ENCODE results near the gene CCT4. TPM values are rescaled to one million over a fixed set of nuclear protein-coding genes. Genes with fewer than 3 reads are reported as not detected.
"Not testable (repeated sequence)": the region's sequence is repeated elsewhere in the genome, so short reads cannot be mapped to it uniquely, and the experiment has no call there.

Gene CCT4
- total and polyA plus RNA-seq, 2 experiments from 2014 or later: 333 to 343 TPM

- H3K9me3 Mint-ChIP-seq: not testable (repeated sequence)
Measured at GRCh38 chr2:61879351-61879750, 9.1 kb downstream of the CCT4 start.

DNA sequence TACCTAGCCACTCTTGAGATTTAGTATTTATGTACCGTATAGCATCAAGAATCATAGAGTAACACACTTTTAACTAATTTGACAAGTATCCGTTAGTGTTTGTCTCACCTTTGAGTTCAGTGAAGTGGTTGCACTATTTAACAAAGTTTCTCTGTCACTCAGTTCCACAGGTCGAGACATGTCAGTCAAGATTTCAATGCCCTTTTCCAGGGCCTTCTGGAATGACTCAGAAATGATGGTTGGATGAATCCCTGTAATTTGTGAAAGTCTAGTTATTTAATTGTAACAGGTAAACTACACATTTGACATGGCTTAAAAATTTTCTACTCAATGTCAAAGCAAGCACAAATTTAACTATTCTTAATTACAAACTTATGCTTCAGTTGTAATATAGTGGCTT, 9.7 kb downstream of the CCT4 start:
- H3K4me1 Mint-ChIP-seq: no peaks in the 10 kb centered on the region
- Histone ChIP-seq H3K27me3 (ENCODE audit: insufficient read depth) (no peaks in the 10 kb centered on the region), H3K4me1 (ENCODE audit: insufficient read depth) (no peaks in the 10 kb centered on the region), H2AFZ (no peak overlapping the region), H3K4me3 (no peak overlapping the region), H3K27ac (ENCODE audit: low read depth) (no peak overlapping the region; the same call in 1 of the 2 replicates), H3K36me3 (ENCODE audit: insufficient read depth) (peaks cover 93% of the 10 kb centered on the region), H3F3A (replicated peaks; ENCODE audit: low read depth) (peaks cover 5% of the 10 kb centered on the region; the same call in 1 of the 2 replicates), H3K4me2 (no peak overlapping the region), H3K9me2 (ENCODE audit: insufficient read depth) (no peaks in the 10 kb centered on the region), H4K20me1 (replicated peaks; ENCODE audit: insufficient read depth) (peaks cover 34% of the 10 kb centered on the region), H3K79me2 (replicated peaks; ENCODE audit: insufficient read depth) (peaks cover 64% of the 10 kb centered on the region)
- DNase-seq (ENCODE audit: low spot score) (no peak), ATAC-seq (no peak)
- peaks cover 95% of the 10 kb centered on the region for H3K36me3 Mint-ChIP-seq (ENCODE audit: low read depth)
- H3K9me3 Mint-ChIP-seq: no peaks in the 10 kb centered on the region
- peaks cover 2% of the 10 kb centered on the region for H3K27me3 Mint-ChIP-seq (ENCODE audit: insufficient read depth, low read depth, poor library complexity)
- no peak overlapping the region for H3K27ac Mint-ChIP-seq
- H3K4me3 Mint-ChIP-seq: no peak overlapping the region
- TF ChIP-seq CTCF (conservative IDR thresholded peaks at IDR 0.05; ENCODE audit: low read depth in 2 of 2) (no peak), EZH2phosphoT487 (IDR thresholded peaks at IDR 0.05; ENCODE audit: unreplicated experiment) (no peak), EZH2 (IDR thresholded peaks at IDR 0.05; ENCODE audit: low read depth, unreplicated experiment) (no peak), CREB1 (CRISPR knock-in tag; IDR thresholded peaks at IDR 0.05; ENCODE audit: low read depth) (no peak), JUNB (IDR thresholded peaks at IDR 0.05; ENCODE audit: unreplicated experiment) (no peak), STAT1 (IDR thresholded peaks at IDR 0.05; ENCODE audit: unreplicated experiment) (no peak), ETS1 (IDR thresholded peaks at IDR 0.05) (no peak), POLR2AphosphoS5 (IDR thresholded peaks at IDR 0.05; ENCODE audit: low read depth) (no peak), NANOG (IDR thresholded peaks at IDR 0.05; ENCODE audit: borderline replicate concordance) (no peak), ZNF114 (CRISPR knock-in tag; IDR thresholded peaks at IDR 0.05) (no peak)
- TF ChIP-seq, protein P1, sequence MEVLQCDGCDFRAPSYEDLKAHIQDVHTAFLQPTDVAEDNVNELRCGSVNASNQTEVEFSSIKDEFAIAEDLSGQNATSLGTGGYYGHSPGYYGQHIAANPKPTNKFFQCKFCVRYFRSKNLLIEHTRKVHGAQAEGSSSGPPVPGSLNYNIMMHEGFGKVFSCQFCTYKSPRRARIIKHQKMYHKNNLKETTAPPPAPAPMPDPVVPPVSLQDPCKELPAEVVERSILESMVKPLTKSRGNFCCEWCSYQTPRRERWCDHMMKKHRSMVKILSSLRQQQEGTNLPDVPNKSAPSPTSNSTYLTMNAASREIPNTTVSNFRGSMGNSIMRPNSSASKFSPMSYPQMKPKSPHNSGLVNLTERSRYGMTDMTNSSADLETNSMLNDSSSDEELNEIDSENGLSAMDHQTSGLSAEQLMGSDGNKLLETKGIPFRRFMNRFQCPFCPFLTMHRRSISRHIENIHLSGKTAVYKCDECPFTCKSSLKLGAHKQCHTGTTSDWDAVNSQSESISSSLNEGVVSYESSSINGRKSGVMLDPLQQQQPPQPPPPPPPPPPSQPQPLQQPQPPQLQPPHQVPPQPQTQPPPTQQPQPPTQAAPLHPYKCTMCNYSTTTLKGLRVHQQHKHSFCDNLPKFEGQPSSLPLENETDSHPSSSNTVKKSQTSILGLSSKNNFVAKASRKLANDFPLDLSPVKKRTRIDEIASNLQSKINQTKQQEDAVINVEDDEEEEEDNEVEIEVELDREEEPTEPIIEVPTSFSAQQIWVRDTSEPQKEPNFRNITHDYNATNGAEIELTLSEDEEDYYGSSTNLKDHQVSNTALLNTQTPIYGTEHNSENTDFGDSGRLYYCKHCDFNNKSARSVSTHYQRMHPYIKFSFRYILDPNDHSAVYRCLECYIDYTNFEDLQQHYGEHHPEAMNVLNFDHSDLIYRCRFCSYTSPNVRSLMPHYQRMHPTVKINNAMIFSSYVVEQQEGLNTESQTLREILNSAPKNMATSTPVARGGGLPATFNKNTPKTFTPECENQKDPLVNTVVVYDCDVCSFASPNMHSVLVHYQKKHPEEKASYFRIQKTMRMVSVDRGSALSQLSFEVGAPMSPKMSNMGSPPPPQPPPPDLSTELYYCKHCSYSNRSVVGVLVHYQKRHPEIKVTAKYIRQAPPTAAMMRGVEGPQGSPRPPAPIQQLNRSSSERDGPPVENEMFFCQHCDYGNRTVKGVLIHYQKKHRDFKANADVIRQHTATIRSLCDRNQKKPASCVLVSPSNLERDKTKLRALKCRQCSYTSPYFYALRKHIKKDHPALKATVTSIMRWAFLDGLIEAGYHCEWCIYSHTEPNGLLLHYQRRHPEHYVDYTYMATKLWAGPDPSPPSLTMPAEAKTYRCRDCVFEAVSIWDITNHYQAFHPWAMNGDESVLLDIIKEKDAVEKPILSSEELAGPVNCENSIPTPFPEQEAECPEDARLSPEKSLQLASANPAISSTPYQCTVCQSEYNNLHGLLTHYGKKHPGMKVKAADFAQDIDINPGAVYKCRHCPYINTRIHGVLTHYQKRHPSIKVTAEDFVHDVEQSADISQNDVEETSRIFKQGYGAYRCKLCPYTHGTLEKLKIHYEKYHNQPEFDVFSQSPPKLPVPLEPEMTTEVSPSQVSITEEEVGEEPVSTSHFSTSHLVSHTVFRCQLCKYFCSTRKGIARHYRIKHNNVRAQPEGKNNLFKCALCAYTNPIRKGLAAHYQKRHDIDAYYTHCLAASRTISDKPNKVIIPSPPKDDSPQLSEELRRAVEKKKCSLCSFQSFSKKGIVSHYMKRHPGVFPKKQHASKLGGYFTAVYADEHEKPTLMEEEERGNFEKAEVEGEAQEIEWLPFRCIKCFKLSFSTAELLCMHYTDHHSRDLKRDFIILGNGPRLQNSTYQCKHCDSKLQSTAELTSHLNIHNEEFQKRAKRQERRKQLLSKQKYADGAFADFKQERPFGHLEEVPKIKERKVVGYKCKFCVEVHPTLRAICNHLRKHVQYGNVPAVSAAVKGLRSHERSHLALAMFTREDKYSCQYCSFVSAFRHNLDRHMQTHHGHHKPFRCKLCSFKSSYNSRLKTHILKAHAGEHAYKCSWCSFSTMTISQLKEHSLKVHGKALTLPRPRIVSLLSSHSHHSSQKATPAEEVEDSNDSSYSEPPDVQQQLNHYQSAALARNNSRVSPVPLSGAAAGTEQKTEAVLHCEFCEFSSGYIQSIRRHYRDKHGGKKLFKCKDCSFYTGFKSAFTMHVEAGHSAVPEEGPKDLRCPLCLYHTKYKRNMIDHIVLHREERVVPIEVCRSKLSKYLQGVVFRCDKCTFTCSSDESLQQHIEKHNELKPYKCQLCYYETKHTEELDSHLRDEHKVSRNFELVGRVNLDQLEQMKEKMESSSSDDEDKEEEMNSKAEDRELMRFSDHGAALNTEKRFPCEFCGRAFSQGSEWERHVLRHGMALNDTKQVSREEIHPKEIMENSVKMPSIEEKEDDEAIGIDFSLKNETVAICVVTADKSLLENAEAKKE (CRISPR knock-in tag; IDR thresholded peaks at IDR 0.05): no peak

More at GRCh38 chr2:61879351-61879750, 9.1 kb downstream of the CCT4 start:
- not testable (repeated sequence) for H3K9me2 ChIP-seq (ENCODE audit: insufficient read depth); ATAC-seq; H3F3A ChIP-seq (replicated peaks; ENCODE audit: low read depth); H3K27ac Mint-ChIP-seq; H2AFZ ChIP-seq; H3K27me3 Mint-ChIP-seq (ENCODE audit: insufficient read depth, low read depth, poor library complexity); H3K27me3 ChIP-seq (ENCODE audit: insufficient read depth); H3K4me3 ChIP-seq; H3K4me1 Mint-ChIP-seq; DNase-seq (ENCODE audit: low spot score); H3K4me3 Mint-ChIP-seq; H3K4me1 ChIP-seq (ENCODE audit: insufficient read depth); H3K27ac ChIP-seq (ENCODE audit: low read depth); H3K4me2 ChIP-seq
- peaks cover 93% of the 10 kb centered on the region for H3K36me3 ChIP-seq (ENCODE audit: insufficient read depth)
- H4K20me1 ChIP-seq (replicated peaks; ENCODE audit: insufficient read depth): peaks cover 38% of the 10 kb centered on the region
- peaks cover 95% of the 10 kb centered on the region for H3K36me3 Mint-ChIP-seq (ENCODE audit: low read depth)
- H3K79me2 ChIP-seq (replicated peaks; ENCODE audit: insufficient read depth): peaks cover 64% of the 10 kb centered on the region

All from GM23338 (cell line).